GM10248 (cell line): ENCODE data around the gene DPAGT1.

ENCODE experiments used
- CTCF ChIA-PET: fragments of 300-600 bp; sonication (Branson Sonifier 250); formaldehyde crosslinking; extraction: SDS; loops from one replicate; lab custom pipeline; 2021; ENCODE audit warnings: antibody characterized with exemption; lab: Yijun Ruan, JAX
- POLR2A ChIA-PET: fragments of 350-650 bp; sonication (Branson Sonifier 250); formaldehyde crosslinking; extraction: SDS; loops from one replicate; lab custom pipeline; 2020; ENCODE audit warnings: antibody characterized with exemption; lab: Yijun Ruan, JAX
- DNase-seq: peaks from one replicate; pipeline ENCODE4 v3.0.0; 2012; ENCODE audit errors: extremely low spot score
- TF ChIP-seq, protein P1 (sequence below): IDR thresholded peaks from 2 replicates; pipeline ENCODE4 v1.5.1; 2012; ENCODE audit warnings: mild to moderate bottlenecking, low read depth; ENCODE audit errors: extremely low read depth, missing control alignments, control extremely low read depth

The DPAGT1 gene

GRCh38 chr11:119052163-119052814 lies 49.4 kb downstream of the DPAGT1 start:
- CTCF ChIA-PET: interaction anchor here (1.5 to 2.0 kb wide), 6 partner anchors 10 to 271 kb away, joined by 3 to 11 read pairs (median 6); partner anchors contain the start of gene VPS11
- POLR2A ChIA-PET: interaction anchor here (0.6 to 1.1 kb wide), 3 partner anchors 25 to 360 kb away, joined by 3 to 4 read pairs (median 3); no protein-coding TSS in a partner anchor
- DNase-seq: no peak
- TF ChIP-seq, protein P1, sequence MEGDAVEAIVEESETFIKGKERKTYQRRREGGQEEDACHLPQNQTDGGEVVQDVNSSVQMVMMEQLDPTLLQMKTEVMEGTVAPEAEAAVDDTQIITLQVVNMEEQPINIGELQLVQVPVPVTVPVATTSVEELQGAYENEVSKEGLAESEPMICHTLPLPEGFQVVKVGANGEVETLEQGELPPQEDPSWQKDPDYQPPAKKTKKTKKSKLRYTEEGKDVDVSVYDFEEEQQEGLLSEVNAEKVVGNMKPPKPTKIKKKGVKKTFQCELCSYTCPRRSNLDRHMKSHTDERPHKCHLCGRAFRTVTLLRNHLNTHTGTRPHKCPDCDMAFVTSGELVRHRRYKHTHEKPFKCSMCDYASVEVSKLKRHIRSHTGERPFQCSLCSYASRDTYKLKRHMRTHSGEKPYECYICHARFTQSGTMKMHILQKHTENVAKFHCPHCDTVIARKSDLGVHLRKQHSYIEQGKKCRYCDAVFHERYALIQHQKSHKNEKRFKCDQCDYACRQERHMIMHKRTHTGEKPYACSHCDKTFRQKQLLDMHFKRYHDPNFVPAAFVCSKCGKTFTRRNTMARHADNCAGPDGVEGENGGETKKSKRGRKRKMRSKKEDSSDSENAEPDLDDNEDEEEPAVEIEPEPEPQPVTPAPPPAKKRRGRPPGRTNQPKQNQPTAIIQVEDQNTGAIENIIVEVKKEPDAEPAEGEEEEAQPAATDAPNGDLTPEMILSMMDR: no peak

GRCh38 chr11:119051440-119052162 lies 50.1 kb downstream of the DPAGT1 start:
- ChIA-PET POLR2A (interaction anchor here (0.6 to 0.9 kb wide), 3 partner anchors 43 to 359 kb away, joined by 3 to 4 read pairs (median 3); a partner anchor contains a TSS), CTCF (interaction anchor here (0.8 to 2.0 kb wide), 7 partner anchors 8 to 272 kb away, joined by 3 to 11 read pairs (median 6); no protein-coding TSS in a partner anchor)
- DNase-seq: peak; percentile 79
- TF ChIP-seq, protein P1: no peak

DNA sequence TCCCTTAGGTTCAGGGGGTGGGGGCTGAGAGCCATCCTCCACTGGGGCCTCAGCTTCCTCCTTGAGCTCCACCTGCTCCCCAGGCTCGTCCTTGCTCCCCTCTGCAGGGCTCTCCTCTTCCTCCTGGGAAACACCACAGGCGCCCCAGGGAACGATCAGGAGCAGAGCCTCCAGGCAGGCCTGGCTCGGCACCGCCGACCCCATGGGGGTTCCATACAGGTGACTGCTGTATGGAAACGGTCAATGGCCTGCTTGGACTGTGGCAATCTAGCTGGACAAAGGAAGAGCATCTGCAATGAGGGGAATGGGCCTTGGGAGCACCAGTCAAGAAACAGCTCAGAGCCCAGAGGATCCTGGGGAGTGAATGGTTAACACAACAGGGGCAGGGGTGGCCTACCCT lies 52.6 kb downstream of the DPAGT1 start:
- ChIA-PET POLR2A (interaction anchor here (0.6 kb wide), 1 partner anchor 18 kb away, joined by 3 read pairs; the partner anchor contains the start of gene VPS11), CTCF (interaction anchor here (1.2 to 2.4 kb wide), 4 partner anchors 13 to 29 kb away, joined by 3 to 9 read pairs (median 4); partner anchors contain the start of gene VPS11)
- no peak for DNase-seq
- TF ChIP-seq, protein P1: no peak

GRCh38 chr11:119048644-119049043 lies 53.0 kb downstream of the DPAGT1 start:
- CTCF ChIA-PET: interaction anchor here (1.2 to 2.4 kb wide), 5 partner anchors 9 to 30 kb away, joined by 3 to 10 read pairs (median 4); partner anchors contain the start of genes HYOU1 and VPS11
- POLR2A ChIA-PET: interaction anchor here (0.6 to 0.9 kb wide), 2 partner anchors 8 to 19 kb away, joined by 3 read pairs; partner anchors contain the start of gene VPS11
- TF ChIP-seq, protein P1: no peak
- no peak for DNase-seq

DNA sequence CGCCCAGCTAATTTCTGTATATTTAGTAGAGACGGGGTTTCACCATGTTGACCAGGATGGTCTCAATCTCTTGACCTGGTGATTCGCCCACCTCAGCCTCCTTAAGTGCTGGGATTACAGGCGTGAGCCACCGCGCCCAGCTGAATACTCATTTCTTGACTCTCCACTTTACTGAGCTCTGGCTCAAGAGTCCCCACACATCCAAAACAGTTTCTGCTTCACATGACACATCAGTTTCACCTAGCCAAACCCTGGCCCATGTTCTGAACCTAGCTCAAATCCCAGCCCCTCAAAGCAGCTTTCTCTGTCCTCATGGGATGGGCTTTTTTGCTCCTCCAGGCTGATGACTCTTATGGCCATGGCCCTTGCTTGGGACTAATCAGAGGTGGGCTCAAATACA lies 54.4 kb downstream of the DPAGT1 start:
- ChIA-PET CTCF (interaction anchor here (0.9 to 5.6 kb wide), 7 partner anchors 10 to 275 kb away, joined by 3 to 47 read pairs (median 4); partner anchors contain the start of genes HYOU1, SLC37A4 and VPS11), POLR2A (interaction anchor here (0.5 to 1.7 kb wide), 3 partner anchors 9 to 332 kb away, joined by 5 read pairs; partner anchors contain the start of gene HYOU1)
- TF ChIP-seq, protein P1: no peak
- DNase-seq: no peak
